ENCODE results near the gene GPR39.

The GPR39 gene

GRCh38 chr2:132586835-132587234 is 170.2 kb downstream of the GPR39 start:
- no peak for DNase-seq (ENCODE audit: low read depth)

GRCh38 chr2:132588576-132588975 is 172.0 kb downstream of the GPR39 start:
- TF ChIP-seq CTCF (IDR thresholded peaks at IDR 0.05; ENCODE audit: insufficient read depth, low read depth, low read length, missing control alignments), result no peak
- no peak for DNase-seq (ENCODE audit: low read depth)

More at GRCh38 chr2:132586835-132587234, 170.2 kb downstream of the GPR39 start:
- no peak for TF ChIP-seq CTCF (IDR thresholded peaks at IDR 0.05; ENCODE audit: insufficient read depth, low read depth, low read length, missing control alignments)
- no peak overlapping the region for H3K4me3 ChIP-seq (ENCODE audit: low read depth, low read length)

GRCh38 chr2:132589111-132589830 is 172.7 kb downstream of the GPR39 start:
- DNase-seq (ENCODE audit: low read depth), result no peak
- no peak overlapping the region for H3K4me3 ChIP-seq (ENCODE audit: low read depth, low read length)
- no peak for TF ChIP-seq CTCF (IDR thresholded peaks at IDR 0.05; ENCODE audit: insufficient read depth, low read depth, low read length, missing control alignments)

More at GRCh38 chr2:132588576-132588975, 172.0 kb downstream of the GPR39 start:
- H3K4me3 ChIP-seq (ENCODE audit: low read depth, low read length), result no peak overlapping the region

GRCh38 chr2:132589966-132590365 is 173.4 kb downstream of the GPR39 start:
- H3K4me3 ChIP-seq (ENCODE audit: low read depth, low read length), result no peak overlapping the region
- DNase-seq (ENCODE audit: low read depth), result no peak
- TF ChIP-seq CTCF (IDR thresholded peaks at IDR 0.05; ENCODE audit: insufficient read depth, low read depth, low read length, missing control alignments), result no peak

- H3K4me3 ChIP-seq (ENCODE audit: low read depth, low read length), result no peak overlapping the region
- no peak for DNase-seq (ENCODE audit: low read depth)
- TF ChIP-seq CTCF (IDR thresholded peaks at IDR 0.05; ENCODE audit: insufficient read depth, low read depth, low read length, missing control alignments), result no peak
Measured at GRCh38 chr2:132593171-132593570, 176.6 kb downstream of the GPR39 start.

- no peak for TF ChIP-seq CTCF (IDR thresholded peaks at IDR 0.05; ENCODE audit: insufficient read depth, low read depth, low read length, missing control alignments)
- DNase-seq (ENCODE audit: low read depth), result no peak
Measured at GRCh38 chr2:132595186-132595585, 178.6 kb downstream of the GPR39 start.

GRCh38 chr2:132595693-132596092 is 179.1 kb downstream of the GPR39 start:
- DNase-seq (ENCODE audit: low read depth), result no peak
- no peak for TF ChIP-seq CTCF (IDR thresholded peaks at IDR 0.05; ENCODE audit: insufficient read depth, low read depth, low read length, missing control alignments)
- H3K4me3 ChIP-seq (ENCODE audit: low read depth, low read length), result no peak overlapping the region

More at GRCh38 chr2:132595186-132595585, 178.6 kb downstream of the GPR39 start:
- no peak overlapping the region for H3K4me3 ChIP-seq (ENCODE audit: low read depth, low read length)
